ENCODE data around the gene DNAJC6.

GRCh38 chr1:65444128-65444640 lies 134.8 kb downstream of the DNAJC6 start:
- TF ChIP-seq EZH2 (IDR thresholded peaks at IDR 0.05; ENCODE audit: insufficient read depth, poor library complexity, severe bottlenecking) = no peak
- no peak for TF ChIP-seq EZH2phosphoT487 (IDR thresholded peaks at IDR 0.05; ENCODE audit: insufficient read depth, low read depth)
